ENCODE results near the gene EPHB6.

The EPHB6 gene

DNA sequence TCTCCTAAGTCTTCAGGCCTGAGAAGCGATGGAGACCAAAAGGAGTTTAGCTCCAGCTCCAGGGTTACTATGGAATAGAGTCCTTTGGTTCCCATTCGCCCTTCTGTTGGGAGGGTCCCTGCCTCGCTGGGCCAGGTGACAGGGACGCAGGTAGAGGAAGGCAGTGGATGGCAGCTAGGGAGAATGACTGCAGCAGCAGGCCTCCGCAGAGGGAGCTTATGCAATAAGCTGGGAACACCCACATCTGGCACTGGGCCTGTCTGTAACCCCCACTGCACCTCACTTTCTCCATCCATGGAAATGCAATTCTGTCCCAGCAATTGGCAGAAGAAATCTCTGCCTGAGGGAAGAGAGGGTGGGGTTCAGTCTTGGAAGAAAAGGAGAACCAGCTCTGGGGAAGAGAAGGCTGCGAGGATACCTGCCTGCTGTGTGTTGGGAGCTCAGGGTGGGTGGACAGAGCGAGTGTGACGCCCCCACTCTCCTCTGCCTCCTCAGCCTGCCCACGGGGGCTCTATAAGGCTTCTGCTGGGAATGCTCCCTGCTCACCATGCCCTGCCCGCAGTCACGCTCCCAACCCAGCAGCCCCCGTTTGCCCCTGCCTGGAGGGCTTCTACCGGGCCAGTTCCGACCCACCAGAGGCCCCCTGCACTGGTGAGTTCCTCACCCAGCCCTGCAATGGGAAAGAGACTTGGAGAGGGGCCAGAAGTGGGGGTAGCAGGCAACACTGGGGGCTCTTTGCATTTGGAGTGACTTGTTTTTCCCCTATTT, 10.3 kb downstream of the EPHB6 start:
- peak in 17 of 58 donors; percentile 16 to 64 (median 39) for DNase-seq

DNA sequence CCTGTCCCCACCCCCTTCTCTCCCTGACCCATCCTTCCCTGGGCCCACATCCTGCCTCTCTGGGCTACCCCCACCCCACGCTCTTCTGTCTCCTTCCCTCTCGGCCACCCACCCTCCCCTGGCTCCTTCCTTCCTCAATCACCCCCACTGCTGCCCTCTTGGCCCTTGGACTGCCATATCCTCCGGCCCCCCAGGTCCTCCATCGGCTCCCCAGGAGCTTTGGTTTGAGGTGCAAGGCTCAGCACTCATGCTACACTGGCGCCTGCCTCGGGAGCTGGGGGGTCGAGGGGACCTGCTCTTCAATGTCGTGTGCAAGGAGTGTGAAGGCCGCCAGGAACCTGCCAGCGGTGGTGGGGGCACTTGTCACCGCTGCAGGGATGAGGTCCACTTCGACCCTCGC, 10.9 kb downstream of the EPHB6 start:
- no peak for DNase-seq

DNA sequence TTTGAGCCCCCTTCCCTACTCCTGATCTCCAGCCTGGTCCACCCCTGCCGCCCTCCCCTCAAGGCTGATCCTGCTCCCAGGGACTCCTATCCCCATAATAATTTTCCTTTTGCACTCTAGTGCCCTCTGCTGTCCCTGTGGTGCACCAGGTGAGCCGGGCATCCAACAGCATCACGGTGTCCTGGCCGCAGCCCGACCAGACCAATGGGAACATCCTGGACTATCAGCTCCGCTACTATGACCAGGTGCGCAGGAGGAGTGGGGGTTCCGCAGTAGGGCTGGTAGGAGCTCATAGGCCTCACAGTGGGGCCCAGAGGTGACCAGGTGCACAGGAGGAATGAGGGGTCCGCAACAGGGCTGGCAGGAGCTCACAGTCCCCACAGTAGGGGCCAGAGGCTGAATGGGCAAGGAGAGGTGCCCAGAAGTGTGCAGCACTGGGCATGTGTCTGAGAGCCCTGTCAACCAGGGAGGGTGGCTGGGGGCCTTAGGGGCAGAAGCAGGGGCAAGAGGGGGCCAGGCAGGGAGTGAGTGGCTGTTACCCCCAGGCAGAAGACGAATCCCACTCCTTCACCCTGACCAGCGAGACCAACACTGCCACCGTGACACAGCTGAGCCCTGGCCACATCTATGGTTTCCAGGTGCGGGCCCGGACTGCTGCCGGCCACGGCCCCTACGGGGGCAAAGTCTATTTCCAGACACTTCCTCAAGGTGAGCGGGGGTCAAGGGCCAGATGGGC, 11.7 kb downstream of the EPHB6 start:
- DNase-seq = peak in 3 of 58 donors; percentile 28 to 29 (median 29)

DNA sequence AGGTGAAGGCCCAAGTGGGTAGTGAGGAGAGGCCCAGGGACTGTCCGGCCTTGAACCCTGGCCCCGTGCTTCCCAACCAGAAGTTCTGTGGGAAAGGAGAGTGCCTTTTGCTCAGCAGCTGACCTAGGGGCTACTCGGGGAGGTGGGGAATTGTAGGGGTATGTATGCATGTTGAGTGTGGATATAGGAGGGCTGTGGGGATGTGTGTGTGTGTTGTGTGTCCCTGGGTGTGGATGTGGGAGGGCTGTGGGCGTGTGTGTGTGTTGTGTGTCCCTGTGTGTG, 12.2 kb downstream of the EPHB6 start:
- no peak for DNase-seq

DNA sequence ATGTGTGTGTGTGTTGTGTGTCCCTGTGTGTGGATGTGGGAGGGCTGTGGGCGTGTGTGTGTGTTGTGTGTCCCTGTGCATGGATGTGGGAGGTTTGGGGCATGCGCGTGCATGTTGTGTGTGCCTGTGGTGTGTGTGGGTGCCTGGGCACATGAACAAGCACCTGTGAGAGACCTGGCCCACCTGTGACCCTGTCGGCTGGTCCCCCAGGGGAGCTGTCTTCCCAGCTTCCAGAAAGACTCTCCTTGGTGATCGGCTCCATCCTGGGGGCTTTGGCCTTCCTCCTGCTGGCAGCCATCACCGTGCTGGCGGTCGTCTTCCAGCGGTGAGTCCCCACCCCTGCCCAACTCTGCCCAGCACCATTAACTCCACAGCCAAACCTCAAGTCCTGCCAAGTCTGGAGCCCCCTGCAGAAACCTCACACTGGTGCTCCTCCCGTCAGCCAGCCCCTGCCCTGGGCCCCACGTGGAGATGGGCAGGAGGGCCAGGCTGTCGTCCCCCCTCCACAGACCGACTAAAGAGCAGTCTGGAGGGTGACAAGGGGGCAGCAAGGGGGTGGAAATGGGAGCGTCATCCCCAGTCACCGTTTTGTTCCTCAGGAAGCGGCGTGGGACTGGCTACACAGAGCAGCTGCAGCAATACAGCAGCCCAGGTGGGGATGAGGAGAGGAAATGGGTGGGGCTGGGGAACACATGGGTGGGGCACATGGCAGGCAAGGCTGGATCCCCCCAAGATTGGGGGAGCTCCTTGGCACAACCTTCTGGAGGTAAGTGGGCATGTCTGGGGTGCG, 12.7 kb downstream of the EPHB6 start:
- DNase-seq = no peak

DNA sequence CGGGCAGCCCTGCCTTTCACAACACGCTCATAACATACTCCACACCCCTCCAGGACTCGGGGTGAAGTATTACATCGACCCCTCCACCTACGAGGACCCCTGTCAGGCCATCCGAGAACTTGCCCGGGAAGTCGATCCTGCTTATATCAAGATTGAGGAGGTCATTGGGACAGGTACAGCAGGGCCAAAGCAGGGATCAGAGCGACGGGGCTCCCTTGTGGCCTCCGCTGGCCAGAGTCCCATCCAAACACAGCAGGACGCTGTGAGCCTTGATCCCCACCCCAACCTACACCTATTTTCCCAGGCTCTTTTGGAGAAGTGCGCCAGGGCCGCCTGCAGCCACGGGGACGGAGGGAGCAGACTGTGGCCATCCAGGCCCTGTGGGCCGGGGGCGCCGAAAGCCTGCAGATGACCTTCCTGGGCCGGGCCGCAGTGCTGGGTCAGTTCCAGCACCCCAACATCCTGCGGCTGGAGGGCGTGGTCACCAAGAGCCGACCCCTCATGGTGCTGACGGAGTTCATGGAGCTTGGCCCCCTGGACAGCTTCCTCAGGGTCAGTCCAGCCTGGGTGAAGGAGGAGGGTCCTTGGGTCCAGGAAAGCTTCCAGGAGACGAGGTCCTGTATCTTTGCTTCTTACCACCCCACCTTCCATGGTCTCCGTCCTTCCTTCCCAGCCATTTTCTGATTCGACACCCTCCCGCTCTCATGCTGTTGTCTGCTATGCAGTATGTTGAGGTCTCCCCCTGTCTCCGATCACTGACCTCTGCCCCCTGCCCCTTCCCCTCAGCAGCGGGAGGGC, 13.5 kb downstream of the EPHB6 start:
- DNase-seq = no peak

DNA sequence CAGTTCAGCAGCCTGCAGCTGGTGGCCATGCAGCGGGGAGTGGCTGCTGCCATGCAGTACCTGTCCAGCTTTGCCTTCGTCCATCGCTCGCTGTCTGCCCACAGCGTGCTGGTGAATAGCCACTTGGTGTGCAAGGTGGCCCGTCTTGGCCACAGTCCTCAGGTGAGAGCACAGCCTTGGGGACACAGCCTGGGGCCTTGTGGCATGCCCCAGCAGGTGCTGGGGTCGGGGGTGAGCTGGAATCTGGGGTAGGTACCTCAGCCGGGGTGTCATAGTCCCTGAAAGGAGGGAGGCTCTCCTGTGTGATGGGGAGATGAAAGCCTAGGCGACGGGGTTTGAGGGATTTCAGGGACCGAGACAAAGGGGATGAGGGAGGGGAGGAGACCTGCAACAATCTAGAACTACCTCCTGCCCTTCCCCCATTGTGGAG, 14.1 kb downstream of the EPHB6 start:
- DNase-seq = no peak

DNA sequence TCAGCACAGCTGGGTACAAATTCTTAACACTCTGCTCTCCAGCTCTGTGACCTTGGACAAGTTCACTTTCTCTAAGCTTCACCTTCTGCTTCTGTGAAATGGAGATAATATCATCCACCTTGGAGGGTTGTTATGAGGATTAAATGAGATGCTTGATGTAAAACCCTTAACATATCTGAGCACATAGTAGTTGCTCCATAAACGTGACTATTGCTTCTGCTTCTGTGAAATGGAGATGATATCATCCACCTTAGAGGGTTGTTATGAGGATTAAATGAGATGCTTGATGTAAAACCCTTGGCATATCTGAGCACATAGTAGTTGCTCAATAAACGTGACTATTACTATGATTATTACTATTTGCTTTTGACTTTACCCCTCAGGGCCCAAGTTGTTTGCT, 14.6 kb downstream of the EPHB6 start:
- no peak for DNase-seq

DNA sequence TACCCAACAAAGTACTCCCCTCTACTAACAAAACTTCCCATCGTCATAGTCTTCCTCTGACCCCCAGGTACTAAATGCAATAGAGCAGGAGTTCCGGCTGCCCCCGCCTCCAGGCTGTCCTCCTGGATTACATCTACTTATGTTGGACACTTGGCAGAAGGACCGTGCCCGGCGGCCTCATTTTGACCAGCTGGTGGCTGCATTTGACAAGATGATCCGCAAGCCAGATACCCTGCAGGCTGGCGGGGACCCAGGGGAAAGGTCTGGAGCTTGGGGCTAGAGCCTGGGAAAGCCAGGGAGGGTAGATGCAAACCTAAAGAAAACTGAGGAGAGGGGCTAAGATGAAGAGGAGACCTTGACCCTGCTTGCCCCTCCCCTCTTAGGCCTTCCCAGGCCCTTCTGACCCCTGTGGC, 15.3 kb downstream of the EPHB6 start:
- DNase-seq = no peak

DNA sequence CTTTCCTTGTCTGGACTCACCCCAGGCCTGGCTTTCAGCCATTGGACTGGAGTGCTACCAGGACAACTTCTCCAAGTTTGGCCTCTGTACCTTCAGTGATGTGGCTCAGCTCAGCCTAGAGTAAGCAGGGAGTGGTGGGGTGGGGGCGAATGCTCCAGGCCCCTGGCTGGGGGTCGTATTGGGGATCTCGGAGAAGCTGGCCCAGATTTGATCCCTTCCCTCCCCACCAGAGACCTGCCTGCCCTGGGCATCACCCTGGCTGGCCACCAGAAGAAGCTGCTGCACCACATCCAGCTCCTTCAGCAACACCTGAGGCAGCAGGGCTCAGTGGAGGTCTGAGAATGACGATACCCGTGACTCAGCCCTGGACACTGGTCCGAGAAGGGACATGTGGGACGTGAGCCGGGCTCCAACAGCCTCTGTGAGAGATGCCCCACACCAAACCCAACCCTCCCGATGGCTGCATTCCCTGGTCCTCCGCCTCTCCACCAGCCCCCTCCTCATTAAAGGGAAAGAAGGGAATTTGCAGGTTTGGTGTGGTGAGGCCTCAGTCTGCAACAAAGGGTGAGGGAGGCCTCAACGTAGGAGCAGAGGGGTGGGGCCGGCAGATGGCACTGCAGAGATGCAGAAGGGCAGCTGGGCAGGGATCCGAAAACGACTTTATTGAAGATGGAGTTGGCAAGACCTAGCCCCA, 15.8 kb downstream of the EPHB6 start:
- DNase-seq = no peak

DNA sequence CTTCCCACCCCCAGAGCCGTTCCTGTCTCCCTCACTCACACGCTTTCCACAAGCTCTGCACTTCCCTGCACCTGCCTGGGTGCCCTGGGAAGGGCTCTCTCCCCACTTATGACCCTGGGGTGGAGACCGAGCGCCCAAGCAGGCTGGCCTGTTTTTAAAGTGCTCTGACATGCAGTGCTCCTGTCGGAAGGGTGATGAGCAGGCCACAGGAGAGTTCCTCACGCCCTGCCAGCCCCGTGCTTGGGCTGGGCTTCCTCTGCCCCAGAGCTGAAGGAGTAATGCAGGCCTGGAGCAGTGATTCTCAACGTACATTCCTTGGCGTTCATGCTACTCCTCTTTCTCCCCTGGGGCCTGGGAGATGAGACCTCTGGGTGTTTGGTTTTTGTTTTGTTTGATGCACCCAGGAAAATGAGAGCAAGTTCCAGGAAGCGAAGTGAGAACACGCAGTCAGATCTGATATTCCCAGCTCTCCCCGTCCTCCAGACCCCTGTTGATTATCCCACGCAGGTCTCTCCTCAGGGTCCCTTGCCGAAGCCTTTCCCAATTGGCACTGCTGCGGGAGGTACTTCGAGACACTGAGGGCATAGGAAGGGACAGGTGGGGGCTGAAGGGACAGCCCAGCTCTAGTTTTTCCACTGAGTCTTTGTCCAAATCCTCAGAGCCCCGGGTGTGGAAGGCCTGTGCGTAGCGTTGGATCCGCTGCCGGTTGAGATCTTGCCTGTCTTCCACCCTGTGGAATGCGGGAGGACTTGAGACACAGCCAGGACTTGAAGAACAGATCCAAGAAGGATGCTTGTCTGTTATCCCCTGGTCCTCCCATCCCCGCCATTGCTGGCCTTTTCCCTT, 16.6 kb downstream of the EPHB6 start:
- no peak for DNase-seq

DNA sequence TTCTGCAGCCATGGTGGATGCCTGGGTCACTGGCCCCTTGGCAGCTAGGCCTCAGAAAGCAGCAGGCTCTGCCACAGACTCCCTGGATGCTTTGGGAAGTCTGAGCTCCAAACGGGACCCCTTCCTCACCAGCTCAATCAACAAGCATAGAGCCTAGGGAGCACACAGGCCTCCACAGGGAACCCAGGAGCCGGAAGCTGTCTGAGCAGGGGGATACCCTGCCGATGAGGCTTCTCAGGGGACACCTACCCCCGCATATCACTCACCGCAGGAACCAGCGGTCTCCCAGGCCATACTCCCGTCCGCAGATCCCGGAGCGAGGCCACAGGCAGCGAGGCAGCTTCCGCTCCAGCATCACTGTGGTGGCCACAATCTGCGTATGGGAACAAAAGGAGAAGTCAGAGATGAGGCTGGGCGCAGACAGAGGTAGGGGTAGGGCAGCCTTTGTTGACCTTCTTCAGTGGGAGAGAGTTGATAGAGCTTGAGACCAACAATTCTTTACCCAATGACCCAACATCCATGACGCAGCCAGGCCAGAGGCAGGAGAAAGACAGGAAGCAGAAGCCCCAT, 17.3 kb downstream of the EPHB6 start:
- DNase-seq = no peak

DNA sequence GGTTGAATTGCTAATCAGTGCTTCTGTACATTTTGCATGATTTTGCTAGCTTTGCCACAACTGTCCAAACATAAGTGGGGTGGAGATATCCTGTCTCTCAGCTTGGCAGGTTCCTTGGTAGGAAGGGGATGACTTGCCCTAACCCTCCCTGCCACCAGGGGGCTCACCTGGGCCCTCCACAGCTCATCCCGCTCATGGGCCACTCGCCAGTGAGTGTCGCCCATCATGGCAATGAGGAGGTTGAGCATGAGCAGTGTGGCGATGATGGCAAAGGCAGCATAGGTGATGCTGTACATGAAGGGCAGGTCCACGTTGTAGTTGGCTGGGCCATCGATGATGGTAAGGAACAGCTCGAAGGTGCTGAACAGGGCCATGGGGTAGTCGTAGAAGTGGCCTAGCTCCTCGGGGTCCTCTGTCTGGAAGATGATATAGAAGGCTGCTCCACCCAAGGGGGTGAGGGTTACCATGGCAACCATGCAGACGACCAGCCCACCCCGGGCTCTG, 18.5 kb downstream of the EPHB6 start:
- peak in 3 of 58 donors; percentile 23 to 36 (median 27) for DNase-seq

DNA sequence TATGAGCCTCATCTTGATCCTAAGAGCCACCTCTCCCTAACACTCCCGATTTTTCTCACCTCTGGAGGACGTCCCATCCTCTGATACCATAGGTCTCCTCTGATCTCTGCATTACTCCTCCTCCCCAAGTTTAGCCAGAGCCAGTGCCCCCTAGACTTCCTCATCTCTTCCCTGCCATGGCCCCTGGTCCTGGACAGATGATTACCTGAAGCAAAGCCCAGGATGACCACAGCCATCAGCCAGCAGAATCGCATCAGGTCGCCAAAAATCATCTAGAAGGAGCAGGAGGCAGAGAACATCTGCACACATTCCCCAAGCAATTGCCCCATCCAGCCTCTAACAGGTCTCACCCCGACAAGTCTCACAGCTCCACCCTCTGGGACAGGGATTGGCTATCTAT, 19.0 kb downstream of the EPHB6 start:
- no peak for DNase-seq

DNA sequence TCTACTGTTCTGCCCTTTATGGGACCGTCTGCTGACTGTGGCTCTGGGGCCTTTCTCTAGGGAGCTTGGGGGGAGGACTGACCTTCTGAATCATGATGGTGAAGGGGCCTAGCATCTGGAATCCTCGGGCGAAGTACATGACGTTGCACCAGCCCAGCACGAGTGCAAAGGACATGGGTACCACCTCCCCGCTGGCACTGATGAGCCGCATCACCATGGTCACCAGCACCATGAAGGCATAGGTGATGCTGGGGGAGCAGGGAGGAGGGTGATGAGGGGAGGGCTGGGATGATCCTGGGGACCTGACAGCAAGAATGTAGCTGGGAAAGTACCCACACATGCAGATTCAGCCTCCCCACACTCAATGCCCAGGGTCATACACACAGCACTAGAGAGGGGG, 19.5 kb downstream of the EPHB6 start:
- DNase-seq = no peak

DNA sequence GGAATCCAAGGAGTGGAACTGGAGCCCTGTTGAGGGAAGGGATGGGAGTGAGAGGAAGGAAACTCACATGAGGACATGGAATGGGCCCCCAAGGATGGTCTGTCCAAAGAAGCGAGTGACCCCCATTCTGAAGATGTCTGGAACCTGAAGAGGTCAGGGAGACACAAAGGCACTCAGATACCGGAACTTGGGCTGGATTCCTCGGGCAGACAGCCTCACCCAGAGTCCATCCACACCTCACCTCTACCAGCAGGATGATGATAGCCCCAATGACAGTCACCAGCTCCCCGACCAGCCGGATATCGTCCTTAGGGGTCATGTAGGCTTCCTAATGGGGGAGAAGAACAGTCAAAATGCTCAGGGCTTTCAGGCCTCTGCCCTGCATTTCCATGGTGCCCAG, 20.0 kb downstream of the EPHB6 start:
- DNase-seq = no peak

DNA sequence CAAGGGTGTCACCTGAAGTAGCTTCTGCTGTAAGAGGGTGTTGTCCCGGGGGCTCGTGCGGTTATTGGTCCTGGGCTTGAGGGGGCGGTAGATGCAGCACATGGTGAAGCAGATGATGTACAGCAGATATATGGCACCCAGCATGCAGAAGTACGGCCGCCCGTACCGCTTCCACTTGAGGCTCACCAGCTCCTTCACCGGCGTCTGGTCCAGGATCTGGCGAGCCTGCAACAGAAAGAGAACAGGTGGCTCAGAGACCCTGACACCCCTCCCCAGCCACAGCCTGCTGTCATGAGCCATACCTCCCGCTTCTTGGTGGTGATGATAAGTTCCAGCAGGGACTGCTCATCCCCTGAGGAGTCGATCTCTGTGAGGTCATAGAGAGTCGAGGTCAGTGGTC, 20.6 kb downstream of the EPHB6 start:
- no peak for DNase-seq

DNA sequence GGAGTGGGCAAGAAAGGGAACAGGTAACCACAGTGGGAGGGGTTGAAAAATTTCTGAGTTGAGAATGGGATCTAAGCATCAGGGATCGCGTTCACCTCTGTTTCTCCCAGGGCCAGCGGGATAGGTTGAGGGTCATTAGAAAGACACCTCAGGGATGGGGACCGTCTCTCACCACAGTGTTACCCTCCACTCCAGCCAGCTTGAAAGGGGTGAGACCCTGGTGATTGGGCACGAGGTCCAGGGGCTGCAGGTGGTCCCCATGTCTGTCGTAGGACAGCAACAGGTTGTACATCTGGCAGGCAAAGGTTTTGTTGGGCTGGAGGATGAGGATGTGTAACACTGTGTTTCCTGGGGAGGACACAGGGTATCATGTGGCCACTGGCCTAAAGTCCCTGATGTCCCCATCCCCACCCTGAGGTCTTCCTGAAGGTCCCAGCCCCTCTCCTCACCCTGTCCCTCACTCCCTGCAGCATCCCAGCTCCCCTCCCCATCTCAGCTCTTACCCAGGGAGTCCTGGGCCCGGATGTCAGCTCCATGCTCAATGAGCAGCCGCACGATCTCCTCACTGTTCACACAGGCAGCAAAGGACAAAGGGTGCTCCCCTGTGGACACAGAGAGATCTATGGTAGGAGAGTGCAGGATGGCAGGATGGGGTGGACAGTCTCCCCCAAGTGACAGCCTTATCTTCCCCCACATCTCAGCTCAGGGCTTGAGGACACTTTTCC, 21.5 kb downstream of the EPHB6 start:
- no peak for DNase-seq
